Tibial nerve (tissue), 4 donors: ENCODE measurements around the gene ANKRD11. TPM values are rescaled to one million over a fixed set of nuclear protein-coding genes. Genes with fewer than 3 reads are reported as not detected.
A peak's percentile ranks its signal among the peaks of the same experiment; 100 is the strongest.
"Not testable (repeated sequence)": the region's sequence is repeated elsewhere in the genome, so short reads cannot be mapped to it uniquely, and the experiment has no call there.

Source experiments
- DNase-seq, 2 donors: peaks; one replicate each; pipeline ENCODE4 v3.0.0-alpha.2; 2019; ENCODE audit warnings: low spot score in 2 of 2
- H3K27ac ChIP-seq, 4 donors: fragments of 200-600 bp; sonication (generic) in 3 of 4; one replicate each; pipeline ENCODE4 v1.5.1; 2017 to 2019; ENCODE audit warnings: mild to moderate bottlenecking in 1 of 4
- H3K27me3 ChIP-seq, 2 donors: fragments of 200-600 bp; sonication (generic) in 1 of 2; one replicate each; pipeline versions ENCODE4 v1.5.1 to v1.6.0; 2017 to 2019
- H3K36me3 ChIP-seq, 3 donors: fragments of 200-600 bp; sonication (generic); one replicate each; pipeline ENCODE4 v1.5.1; 2018 to 2019
- H3K4me1 ChIP-seq, 4 donors: fragments of 200-600 bp; sonication (generic) in 3 of 4; one replicate each; pipeline ENCODE4 v1.5.1; 2017 to 2019
- H3K4me3 ChIP-seq, 4 donors: fragments of 200-600 bp; sonication (generic) in 3 of 4; one replicate each; pipeline ENCODE4 v1.5.1; 2017 to 2019; ENCODE audit warnings: mild to moderate bottlenecking in 1 of 4, moderate library complexity in 1 of 4
- H3K9me3 ChIP-seq, 4 donors: fragments of 200-600 bp; sonication (generic) in 3 of 4; one replicate each; pipeline ENCODE4 v1.5.1; 2017 to 2019
- EP300 ChIP-seq, 2 donors: sonication (generic); formaldehyde crosslinking; IDR thresholded peaks; one replicate each; pipeline ENCODE4 v1.6.1; 2017; ENCODE audit warnings: antibody characterized with exemption in 2 of 2, mild to moderate bottlenecking in 1 of 2
- POLR2A ChIP-seq, 2 donors: fragments of 450-650 bp; IDR thresholded peaks; one replicate each; pipeline ENCODE4 v1.6.1; 2017; ENCODE audit warnings: antibody characterized with exemption in 2 of 2, mild to moderate bottlenecking in 2 of 2, moderate library complexity in 2 of 2
- WGBS, 2 donors: methylation state at CpG; one replicate each; pipeline ENCODE4 v1.1.5; 2018; 5-methylcytosine and 5-hydroxymethylcytosine counted together
- total RNA-seq, 4 donors: library from RNA; depleted of rRNA; stranded (reverse); fragments of >200 nt; gene quantifications; one replicate each; pipeline ENCODE4 v1.1.0, GENCODE V29; 2016
- TF ChIP-seq, protein P1 (sequence below), 5 experiments: fragments of 200-600 bp in 3 of 5; fragments of 450-650 bp in 2 of 5; sonication (generic) in 3 of 5; IDR thresholded peaks; one replicate each; pipeline ENCODE4 v1.5.1; 2016 to 2019; ENCODE audit warnings: antibody characterized with exemption in 5 of 5, mild to moderate bottlenecking in 3 of 5, moderate library complexity in 2 of 5

Gene ANKRD11
- total RNA-seq, 4 donors from 2014 or later = 104 to 177 (median 112) TPM

DNA sequence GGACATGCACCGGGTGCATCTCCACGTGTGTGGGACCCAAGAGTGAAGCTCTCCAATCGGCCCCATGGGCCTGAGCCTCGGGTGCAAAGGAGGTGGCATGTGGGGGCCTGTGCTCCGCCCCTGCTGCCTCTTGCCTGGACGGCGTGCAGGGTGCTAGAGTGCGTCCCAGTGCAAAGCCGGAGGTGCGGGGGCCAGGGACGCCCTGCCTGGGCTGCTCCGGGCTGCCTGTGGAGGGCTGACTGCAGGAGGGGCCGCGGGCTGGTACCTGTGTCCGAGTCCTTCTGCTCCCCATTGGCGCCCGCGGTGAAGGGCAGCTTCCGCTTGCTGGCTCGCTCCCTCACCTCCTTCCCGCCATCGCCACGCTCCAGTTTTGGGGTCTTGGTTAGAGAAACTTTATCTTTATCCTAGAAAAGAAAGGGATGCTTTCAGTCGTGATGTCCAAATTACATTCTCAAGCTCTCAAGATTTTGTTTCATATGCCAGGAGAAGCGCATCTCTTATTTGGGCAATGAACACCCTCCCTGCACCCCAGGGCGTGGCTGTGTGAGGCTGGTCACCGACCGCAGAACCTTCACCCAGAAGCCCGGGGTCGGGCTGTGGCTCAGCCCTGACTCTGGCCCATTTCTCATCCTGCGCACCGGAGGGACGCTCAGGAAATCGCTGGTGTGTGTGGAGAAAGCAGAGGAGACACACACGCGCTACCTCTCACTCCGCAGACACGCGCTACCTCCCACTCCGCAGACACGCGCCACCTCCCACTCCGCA is 185.2 kb downstream of the ANKRD11 start:
- H3K4me3 ChIP-seq = no peak overlapping the region
- no peak overlapping the region for H3K27ac ChIP-seq
- DNase-seq = no peak
- no peaks in the 10 kb centered on the region for H3K27me3 ChIP-seq
- H3K9me3 ChIP-seq = no peaks in the 10 kb centered on the region
- TF ChIP-seq POLR2A (IDR thresholded peaks at IDR 0.05) (no peak), EP300 (IDR thresholded peaks at IDR 0.05) (no peak)
- TF ChIP-seq, protein P1, sequence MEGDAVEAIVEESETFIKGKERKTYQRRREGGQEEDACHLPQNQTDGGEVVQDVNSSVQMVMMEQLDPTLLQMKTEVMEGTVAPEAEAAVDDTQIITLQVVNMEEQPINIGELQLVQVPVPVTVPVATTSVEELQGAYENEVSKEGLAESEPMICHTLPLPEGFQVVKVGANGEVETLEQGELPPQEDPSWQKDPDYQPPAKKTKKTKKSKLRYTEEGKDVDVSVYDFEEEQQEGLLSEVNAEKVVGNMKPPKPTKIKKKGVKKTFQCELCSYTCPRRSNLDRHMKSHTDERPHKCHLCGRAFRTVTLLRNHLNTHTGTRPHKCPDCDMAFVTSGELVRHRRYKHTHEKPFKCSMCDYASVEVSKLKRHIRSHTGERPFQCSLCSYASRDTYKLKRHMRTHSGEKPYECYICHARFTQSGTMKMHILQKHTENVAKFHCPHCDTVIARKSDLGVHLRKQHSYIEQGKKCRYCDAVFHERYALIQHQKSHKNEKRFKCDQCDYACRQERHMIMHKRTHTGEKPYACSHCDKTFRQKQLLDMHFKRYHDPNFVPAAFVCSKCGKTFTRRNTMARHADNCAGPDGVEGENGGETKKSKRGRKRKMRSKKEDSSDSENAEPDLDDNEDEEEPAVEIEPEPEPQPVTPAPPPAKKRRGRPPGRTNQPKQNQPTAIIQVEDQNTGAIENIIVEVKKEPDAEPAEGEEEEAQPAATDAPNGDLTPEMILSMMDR (IDR thresholded peaks at IDR 0.05) = no peak
- peaks cover 0 to 54% (median 23%) of the 10 kb centered on the region in 4 donors for H3K4me1 ChIP-seq
- H3K36me3 ChIP-seq = peaks cover 0 to 35% (median 5%) of the 10 kb centered on the region in 3 donors
- WGBS, 2 donors = 87 to 90% methylated on average over 40 to 41 of the region's 43 CpGs

- H3K36me3 ChIP-seq = peaks cover 0 to 37% (median 5%) of the 10 kb centered on the region in 3 donors
- H3K9me3 ChIP-seq = no peaks in the 10 kb centered on the region
- peaks cover 0 to 60% (median 23%) of the 10 kb centered on the region in 4 donors for H3K4me1 ChIP-seq
- TF ChIP-seq, protein P1 (IDR thresholded peaks at IDR 0.05) = no peak
- TF ChIP-seq POLR2A (IDR thresholded peaks at IDR 0.05) = no peak
- no peak for TF ChIP-seq EP300 (IDR thresholded peaks at IDR 0.05)
- H3K4me3 ChIP-seq = no peak overlapping the region
- 95 to 96% methylated on average over 16 of the region's 16 CpGs for WGBS, 2 donors
- H3K27me3 ChIP-seq = no peaks in the 10 kb centered on the region
- DNase-seq = no peak
- H3K27ac ChIP-seq = no peak overlapping the region
Measured at GRCh38 chr16:89304181-89304851, 186.0 kb downstream of the ANKRD11 start.

GRCh38 chr16:89303617-89304016 is 186.7 kb downstream of the ANKRD11 start:
- Histone ChIP-seq H3K4me1 (peaks cover 0 to 54% (median 23%) of the 10 kb centered on the region in 4 donors), H3K4me3 (no peak overlapping the region), H3K36me3 (peaks cover 0 to 37% (median 5%) of the 10 kb centered on the region in 3 donors), H3K27ac (no peak overlapping the region), H3K9me3 (no peaks in the 10 kb centered on the region), H3K27me3 (no peaks in the 10 kb centered on the region)
- 78 to 84% methylated on average over 8 of the region's 8 CpGs for WGBS, 2 donors
- TF ChIP-seq, protein P1 (IDR thresholded peaks at IDR 0.05) = no peak
- no peak for DNase-seq

GRCh38 chr16:89300976-89301360 is 189.4 kb downstream of the ANKRD11 start:
- peaks cover 0 to 64% (median 24%) of the 10 kb centered on the region in 4 donors for H3K4me1 ChIP-seq
- no peak overlapping the region for H3K4me3 ChIP-seq
- no peaks in the 10 kb centered on the region for H3K27me3 ChIP-seq
- peak overlapping the region in 3 of 4 donors; percentile 43 to 82 (median 82) for H3K27ac ChIP-seq
- H3K36me3 ChIP-seq = peaks cover 0 to 42% (median 5%) of the 10 kb centered on the region in 3 donors
- no peaks in the 10 kb centered on the region for H3K9me3 ChIP-seq
- no peak for DNase-seq
- TF ChIP-seq POLR2A (IDR thresholded peaks at IDR 0.05) = no peak
- 77 to 79% methylated on average over 9 of the region's 9 CpGs for WGBS, 2 donors

DNA sequence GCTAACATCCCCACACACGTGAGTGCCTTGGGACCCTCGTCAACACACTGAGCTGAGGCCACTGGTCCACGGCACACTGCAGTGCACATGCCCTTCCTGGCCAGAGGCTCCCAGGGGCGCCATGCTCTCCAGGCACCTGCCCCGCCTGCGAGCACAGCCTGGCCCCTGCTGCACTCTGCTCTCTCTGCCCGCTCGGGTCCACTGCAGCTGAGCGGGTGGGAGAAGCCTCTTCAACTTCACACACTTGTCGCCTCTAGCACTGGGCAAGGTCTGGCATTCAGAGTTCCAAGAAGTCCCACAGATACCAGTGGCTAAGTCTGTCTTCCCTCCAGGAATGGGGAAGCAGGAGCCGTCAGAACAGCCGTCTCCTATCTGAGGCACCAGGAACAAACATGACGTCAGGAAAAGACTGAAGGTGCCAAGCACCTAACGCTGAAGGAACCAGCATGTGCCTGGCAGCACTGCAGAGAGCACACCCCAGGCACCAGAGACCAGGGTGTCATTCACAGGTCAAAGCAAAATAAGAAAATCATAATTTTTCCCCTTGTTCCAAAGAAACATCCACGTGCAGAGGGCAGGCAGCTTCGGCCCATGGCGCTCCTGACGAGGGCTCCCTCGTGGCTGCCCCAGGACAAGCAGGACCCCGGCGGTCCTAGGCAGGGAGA is 189.9 kb downstream of the ANKRD11 start:
- no peak for DNase-seq
- H3K36me3 ChIP-seq = peaks cover 0 to 41% (median 5%) of the 10 kb centered on the region in 3 donors
- H3K4me3 ChIP-seq = no peak overlapping the region
- WGBS, 2 donors = 73 to 79% methylated on average over 15 to 21 of the region's 21 CpGs
- no peaks in the 10 kb centered on the region for H3K27me3 ChIP-seq
- peak in 1 of 2 donors; percentile 29 for TF ChIP-seq EP300 (IDR thresholded peaks at IDR 0.05)
- TF ChIP-seq, protein P1 (IDR thresholded peaks at IDR 0.05) = no peak
- TF ChIP-seq POLR2A (IDR thresholded peaks at IDR 0.05) = no peak
- peak overlapping the region in 3 of 4 donors; percentile 43 to 82 (median 82) for H3K27ac ChIP-seq
- H3K4me1 ChIP-seq = peaks cover 0 to 66% (median 24%) of the 10 kb centered on the region in 4 donors
- no peaks in the 10 kb centered on the region for H3K9me3 ChIP-seq

DNA sequence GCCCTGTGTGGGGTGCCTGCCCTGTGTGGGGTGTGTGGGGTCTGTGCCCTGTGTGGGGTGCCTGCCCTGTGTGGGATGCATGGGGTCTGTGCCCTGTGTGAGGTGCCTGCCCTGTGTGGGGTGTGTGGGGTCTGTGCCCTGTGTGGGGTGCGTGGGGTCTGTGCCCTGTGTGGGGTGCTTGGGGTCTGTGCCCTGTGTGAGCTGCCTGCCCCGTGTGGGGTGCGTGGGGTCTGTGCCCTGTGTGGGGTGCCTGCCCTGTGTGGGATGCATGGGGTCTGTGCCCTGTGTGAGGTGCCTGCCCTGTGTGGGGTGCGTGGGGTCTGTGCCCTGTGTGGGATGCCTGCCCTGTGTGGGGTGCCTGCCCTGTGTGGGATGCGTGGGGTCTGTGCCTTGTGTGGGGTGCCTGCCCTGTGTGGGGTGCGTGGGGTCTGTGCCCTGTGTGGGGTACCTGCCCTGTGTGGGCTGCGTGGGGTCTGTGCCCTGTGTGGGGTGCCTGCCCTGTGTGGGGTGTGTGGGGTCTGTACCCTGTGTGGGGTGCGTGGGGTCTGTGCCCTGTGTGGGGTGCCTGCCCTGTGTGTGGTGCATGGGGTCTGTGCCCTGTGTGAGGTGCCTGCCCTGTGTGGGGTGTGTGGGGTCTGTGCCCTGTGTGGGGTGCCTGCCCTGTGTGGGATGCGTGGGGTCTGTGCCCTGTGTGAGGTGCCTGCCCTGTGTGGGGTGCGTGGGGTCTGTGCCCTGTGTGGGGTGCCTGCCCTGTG is 190.8 kb downstream of the ANKRD11 start:
- Histone ChIP-seq H3K36me3 (peaks cover 0 to 32% (median 0%) of the 10 kb centered on the region in 3 donors), H3K27ac (peak overlapping the region in 1 of 4 donors; percentile 38), H3K4me1 (peaks cover 0 to 75% (median 25%) of the 10 kb centered on the region in 4 donors)
- not testable (repeated sequence) for H3K9me3 ChIP-seq, DNase-seq, H3K27me3 ChIP-seq, H3K4me3 ChIP-seq
- 80 to 89% methylated on average over 2 to 5 of the region's 10 CpGs for WGBS, 2 donors
